SU-DHL-6 (cell line): ENCODE results near the gene BANK1.

Source experiments
- CTCF ChIP-seq: fragments of 200-600 bp; sonication (generic); IDR thresholded peaks from one replicate; pipeline ENCODE4 v1.5.1; 2017; ENCODE audit warnings: antibody characterized with exemption, mild to moderate bottlenecking, low read length, moderate library complexity; ENCODE audit not compliant: insufficient read depth, poor library complexity, severe bottlenecking
- EZH2phosphoT487 ChIP-seq: fragments of 200-600 bp; sonication (generic), shearing (Covaris generic); conservative IDR thresholded peaks from 2 replicates; pipeline ENCODE4 v1.6.1; 2018; ENCODE audit warnings: mild to moderate bottlenecking, antibody characterized with exemption, low read length, moderate library complexity, mixed read lengths

GRCh38 chr4:101972791-101973190, 182.3 kb downstream of the BANK1 start:
- TF ChIP-seq CTCF: no peak
- no peak for TF ChIP-seq EZH2phosphoT487
